Ureter (tissue), 1 donor: ENCODE results near the gene ZNF705A. TPM values are rescaled to one million over a fixed set of nuclear protein-coding genes. Genes with fewer than 3 reads are reported as not detected.
A peak's percentile ranks its signal among the peaks of the same experiment; 100 is the strongest.
"Not testable (repeated sequence)": the region's sequence is repeated elsewhere in the genome, so short reads cannot be mapped to it uniquely, and the experiment has no call there.

ENCODE experiments used
- DNase-seq: peaks from one replicate; pipeline ENCODE4 v3.0.0-alpha.2; 2020; ENCODE audit warnings: low spot score
- total RNA-seq: library from RNA; stranded (reverse); gene quantifications from one replicate; pipeline ENCODE4 v1.2.4, GENCODE V29; 2023
- donor health status: DM: yes; HTN: yes; CAD: no.

Gene ZNF705A
- not detected for total RNA-seq

DNA sequence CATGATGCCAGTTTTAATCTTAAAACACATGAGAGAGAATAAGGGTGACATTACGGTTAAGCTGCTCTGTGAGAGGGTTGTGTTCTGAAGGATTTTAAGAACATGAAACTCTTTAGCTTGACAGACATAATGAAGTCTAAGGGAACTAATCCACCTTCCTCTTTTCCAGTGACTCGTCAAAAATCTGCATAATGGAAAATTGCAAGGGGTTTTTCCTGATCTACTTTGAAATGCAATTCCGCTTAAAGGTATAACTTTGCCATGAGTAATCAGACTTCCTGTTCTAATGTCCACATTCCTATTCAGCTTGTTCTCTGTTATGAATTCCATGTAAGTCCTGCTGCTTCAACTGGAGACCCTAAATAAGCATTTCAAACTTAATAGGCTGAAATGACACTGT, at the start of gene ZNF705A:
ZNF705A (plus strand) TSS at position 171 of the 400 bp plus-strand sequence. CDS start 15,611 bp downstream, outside the sequence.
- DNase-seq: no peak

DNA sequence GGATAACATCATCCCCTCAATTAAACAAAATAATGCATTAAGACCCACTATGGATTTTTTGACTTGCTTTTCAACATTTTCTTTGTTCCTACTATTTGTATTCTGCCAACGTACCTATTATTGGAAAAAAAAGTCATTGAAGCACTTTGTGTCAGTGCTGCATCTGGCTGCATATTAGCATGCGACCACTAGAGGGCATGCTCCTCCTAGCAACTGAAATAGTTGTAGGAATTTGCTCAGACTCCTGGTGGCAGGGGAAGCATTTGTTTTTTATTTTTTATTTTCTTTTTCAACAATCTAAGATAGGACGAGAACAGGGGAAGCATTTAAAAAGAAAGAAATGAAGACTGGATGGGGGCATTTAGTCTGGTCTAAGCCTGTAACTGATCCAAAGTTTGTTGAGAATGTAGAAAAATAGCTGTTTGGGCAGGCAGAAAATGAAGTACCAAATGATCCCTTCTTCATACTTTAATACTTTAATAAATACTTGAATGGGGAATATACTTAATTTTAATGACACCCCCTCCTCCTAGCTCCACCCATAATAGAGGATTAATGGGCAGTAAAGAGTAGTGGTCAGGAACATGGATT, 47.9 kb upstream of the ZNF705A start:
- peak; percentile 78 for DNase-seq

DNA sequence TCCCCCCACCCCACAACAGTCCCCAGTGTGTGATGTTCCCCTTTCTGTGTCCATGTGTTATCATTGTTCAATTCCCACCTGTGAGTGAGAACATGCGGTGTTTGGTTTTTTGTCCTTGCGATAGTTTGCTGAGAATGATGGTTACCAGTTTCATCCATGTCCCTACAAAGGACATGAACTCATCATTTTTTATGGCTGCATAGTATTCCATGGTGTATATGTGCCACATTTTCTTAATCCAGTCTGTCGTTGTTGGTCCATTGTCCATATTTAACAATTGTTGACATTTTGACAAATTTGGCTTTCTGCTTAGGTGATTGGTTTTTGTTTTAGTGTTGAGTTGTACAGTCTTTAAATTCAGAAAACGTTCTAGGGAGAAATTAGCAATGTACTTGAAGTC, 43.7 kb upstream of the ZNF705A start:
- DNase-seq: not testable (repeated sequence)

DNA sequence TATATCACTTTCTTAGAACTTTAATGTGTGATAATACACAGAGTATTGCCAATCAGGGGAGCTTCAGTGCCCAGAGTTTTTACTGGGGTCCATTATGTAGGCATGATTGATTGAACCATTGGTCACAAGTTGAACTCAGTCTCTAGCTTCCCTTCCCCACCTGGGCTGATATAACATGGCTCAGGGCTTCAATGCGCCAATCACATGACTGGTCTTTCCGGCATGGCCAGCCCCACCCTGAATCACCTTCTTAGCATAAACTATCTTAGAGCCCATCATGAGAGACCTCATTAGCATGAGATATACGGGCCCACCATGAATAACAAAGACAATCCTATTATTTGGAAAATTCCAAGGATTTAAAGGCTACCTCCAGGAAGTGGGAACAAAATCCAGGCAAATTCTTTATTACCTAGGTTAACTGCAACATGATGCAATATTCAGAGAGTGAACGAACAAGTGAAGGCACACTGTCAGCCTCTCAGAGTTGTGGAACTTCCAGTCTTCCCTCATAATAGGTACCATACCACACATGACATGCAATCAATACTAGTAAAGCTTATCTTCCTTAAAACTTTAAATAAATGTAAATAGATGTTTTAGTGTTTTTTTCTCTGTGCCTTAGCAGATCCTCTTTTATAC, 36.6 kb upstream of the ZNF705A start:
- DNase-seq: no peak

DNA sequence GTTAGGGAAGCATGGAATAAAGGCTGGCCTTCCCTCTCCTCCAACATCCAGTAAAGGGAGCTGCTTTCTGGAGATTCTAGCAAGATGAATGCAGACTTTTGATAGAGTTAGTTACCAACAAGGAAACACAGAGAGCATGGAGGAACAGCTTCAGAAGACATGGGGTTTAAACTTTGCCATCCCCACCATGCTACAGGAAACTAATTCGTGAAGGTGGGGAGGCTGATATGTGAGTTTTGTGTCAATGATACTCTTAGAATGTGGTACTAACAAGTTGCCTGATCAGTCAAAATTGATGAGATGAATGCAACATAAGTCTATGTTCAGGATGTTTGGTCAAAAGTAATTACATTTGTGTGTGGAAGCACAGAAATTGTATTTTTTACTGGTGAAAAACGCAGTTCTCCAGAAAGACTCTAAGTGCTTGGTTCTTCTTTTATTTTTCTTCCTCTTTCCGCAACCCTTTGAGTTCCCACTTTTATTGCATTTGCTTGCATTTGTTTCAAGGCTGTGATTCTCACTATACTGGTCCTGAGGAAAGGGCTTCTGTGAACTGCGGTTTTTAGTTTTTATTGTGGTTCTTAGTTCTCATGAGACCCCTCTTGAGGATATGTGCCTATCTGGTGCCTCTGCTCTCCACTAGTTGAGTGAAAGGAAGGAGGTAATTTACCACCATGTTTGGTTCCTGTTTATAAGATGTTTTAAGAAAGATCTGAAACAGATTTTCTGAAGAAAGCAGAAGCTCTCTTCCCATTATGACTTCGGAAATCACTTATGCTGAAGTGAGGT, 33.5 kb upstream of the ZNF705A start, which contains the start of gene CLEC4A:
CLEC4A (plus strand) TSS at position 494 of the 789 bp plus-strand sequence; CDS start at position 756, 262 bp downstream.
- no peak for DNase-seq

DNA sequence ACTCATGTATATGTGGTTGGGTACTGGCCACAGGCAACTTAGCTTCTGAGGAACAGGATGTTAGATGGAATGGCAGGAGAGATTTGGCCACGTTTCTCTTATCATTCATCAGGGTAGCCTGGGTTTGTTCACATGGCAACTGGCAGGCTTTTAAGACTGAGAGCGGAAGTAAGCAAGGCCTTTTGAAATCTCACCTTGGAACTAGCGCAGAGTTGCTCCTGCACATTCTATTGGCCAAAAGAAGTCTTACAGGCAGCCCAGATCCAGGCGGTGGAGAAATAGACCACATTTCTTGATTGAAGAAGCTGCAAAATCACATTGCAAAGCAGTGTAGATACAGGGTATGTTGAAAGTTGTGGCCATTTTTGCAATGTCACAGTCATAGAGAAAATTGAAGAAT, 29.7 kb upstream of the ZNF705A start:
- DNase-seq: no peak

DNA sequence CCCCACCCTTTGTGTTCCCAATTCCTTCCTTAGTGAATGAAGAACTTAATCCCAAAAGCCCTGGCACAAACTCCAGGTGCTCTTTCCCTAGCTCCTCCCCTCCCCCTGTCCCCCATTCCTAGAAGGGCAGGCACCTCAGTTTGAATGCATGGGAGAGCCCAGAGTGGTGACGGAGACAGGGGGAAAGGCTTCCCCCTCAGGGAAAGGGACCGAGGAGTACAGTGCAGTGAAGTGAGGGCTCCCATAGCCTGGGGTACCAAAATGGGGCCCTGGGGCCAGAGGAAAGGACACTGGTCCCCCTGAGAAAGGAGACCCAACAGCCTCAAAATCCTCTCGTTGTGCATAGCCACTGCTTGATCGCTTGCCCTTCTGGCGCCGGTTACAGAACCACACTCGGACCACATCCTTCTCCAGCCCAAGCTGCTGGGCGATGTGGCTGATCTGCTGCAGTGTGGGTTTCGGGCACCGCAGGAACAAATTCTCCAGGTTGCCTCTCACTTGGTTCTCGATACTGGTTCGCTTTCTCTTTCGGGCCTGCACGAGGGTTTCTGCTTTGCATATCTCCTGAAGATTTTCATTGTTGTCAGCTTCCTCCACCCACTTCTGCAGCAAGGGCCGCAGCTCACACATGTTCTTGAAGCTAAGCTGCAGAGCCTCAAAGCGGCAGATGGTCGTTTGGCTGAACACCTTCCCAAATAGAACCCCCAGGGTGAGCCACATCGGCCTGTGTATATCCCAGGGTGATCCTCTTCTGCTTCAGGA, 23.0 kb upstream of the ZNF705A start:
- not testable (repeated sequence) for DNase-seq

DNA sequence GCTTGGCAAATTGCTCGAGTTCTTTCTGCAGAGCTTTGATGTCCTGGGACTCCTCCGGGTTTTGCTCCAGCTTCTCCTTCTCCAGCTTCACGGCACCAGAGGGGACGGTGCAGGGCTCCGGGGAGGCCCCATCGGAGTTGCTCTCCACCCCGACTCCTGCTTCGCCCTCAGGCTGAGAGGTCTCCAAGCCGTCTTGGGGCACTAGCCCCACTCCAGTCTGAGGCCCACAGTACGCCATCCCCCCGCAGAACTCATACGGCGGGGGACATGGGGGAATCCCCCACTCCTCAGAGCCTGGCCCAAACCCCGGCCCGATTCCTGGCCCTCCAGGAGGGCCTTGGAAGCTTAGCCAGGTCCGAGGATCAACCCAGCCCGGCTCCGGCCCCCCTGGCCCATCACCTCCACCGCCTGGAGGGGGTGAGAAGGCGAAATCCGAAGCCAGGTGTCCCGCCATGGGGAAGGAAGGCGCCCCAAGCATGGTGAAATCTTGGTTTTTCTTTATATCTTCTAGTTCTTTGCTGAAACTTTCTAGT, 22.4 kb upstream of the ZNF705A start:
- not testable (repeated sequence) for DNase-seq

DNA sequence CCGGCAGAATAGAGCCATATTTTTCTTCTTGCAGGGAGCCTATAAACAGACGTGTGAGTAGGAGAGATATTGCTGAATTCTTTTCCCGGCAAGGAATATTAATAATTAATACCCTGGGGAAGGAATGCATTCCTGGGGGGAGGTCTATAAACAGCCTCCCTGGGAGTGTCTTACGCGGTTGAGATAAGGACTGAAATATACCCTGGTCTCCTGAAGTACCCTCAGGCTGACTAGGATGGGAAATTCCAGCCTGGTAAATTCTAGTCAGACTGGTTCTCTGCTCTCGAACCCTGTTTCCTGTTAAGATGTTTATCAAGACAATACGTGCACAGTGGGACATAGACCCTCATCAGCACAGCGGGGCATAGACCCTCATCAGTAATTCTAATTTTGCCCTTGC, 15.2 kb upstream of the ZNF705A start:
- DNase-seq: not testable (repeated sequence)

DNA sequence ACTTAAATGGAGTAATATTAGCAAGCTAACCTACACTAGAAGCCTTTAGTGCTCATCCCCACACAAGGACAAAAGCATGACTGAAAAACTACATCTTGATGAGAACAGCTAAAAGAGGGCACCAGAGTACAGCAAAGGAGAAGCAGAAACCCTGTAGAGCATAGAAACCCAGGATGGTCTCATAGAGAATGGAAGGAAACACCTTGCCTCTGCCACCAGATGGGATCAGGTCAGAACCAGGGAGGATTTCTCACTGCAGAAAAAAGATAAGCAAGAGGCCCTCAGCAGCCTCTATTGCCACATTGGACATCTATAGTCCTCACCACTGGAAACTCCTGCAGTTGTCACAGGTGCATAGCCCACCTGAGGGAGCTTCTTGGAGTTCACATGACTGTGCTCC, 13.6 kb upstream of the ZNF705A start:
- DNase-seq: no peak

DNA sequence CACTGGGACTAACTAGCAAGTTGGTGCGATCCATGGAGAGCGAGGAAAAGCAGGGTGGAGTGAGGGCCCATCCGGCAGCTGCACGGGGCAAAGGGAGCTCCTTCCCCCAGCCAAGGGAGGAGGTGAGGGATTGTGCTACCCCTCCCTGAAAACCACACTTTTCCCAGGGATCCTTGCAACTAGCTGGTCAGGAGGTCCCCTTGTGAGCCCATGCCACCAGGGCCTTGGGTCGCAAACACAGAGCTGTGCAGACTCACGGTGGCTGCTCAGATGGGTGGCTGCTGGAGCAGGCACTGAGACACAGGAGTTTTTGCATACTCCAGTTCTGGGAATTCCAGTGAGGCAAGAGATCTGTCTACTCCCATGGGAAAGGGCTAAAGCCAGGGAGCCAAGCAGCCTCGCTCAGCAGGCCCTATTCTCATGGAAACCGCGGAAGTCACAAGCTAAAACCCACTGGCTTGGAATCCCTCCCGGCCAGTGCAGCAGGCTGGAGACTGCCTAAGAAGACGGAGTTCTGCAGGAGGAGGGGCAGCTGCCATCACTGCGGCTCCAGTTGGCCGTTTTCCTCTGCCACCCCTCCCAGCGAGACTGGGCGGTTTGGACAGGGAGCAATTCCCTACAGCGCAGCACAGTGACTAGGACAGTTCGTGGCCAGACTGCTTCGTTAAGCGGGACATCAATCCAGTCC, 10.9 kb upstream of the ZNF705A start:
- DNase-seq: peak; percentile 46

DNA sequence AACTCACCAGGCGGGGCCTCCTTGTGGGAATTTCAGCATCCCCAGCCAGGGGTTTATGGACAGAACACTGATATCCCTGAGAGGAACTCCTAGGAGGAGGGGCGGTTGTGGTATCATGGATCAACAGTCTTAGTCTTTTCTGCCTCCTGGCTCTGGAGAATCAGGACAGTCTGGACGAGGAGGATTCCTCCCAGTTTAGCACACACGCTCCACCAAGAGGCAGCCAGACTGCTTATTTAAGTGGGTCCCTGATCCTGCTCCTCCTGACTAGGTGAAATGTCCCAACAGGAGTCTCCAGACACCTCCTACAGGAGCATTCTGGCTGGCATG, 10.4 kb upstream of the ZNF705A start:
- DNase-seq: no peak

DNA sequence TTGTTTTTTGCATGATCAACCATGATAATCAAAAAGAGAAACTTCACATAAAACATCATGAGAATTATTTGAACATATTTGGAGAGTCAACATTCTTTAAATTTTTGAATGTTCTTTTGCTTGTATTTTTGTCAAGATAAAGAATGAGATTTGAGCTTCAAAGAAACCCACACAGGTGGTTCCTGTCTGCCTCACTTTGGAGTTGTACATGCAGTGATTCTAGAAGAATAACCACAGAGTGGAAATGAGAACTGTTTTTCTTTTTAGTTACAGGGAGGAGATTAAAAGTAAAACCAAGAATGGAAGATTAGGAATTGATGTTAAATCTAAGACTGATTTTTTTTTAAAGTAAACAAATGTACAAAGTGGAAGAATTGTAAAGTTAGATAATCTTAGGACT, 2.3 kb upstream of the ZNF705A start:
- DNase-seq: no peak

DNA sequence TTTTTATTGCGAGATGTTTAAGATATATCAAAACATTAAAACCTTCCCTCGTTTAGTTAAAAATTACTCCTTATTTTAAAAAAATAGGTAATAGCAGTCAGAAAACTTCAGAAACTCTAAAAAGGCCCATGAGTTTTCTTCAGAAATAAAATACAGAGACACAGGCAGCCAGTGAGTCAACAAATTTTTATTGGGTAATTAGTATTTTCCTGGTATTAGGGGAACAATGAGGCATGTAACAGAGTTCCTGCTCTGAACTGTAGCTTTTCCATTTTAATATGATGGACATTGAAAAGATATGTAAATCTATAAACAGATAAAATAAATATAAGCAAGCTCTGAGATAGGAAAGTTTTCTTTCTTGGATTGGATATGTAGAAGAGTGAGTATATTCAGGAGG, 399 bp upstream of the ZNF705A start:
- no peak for DNase-seq

DNA sequence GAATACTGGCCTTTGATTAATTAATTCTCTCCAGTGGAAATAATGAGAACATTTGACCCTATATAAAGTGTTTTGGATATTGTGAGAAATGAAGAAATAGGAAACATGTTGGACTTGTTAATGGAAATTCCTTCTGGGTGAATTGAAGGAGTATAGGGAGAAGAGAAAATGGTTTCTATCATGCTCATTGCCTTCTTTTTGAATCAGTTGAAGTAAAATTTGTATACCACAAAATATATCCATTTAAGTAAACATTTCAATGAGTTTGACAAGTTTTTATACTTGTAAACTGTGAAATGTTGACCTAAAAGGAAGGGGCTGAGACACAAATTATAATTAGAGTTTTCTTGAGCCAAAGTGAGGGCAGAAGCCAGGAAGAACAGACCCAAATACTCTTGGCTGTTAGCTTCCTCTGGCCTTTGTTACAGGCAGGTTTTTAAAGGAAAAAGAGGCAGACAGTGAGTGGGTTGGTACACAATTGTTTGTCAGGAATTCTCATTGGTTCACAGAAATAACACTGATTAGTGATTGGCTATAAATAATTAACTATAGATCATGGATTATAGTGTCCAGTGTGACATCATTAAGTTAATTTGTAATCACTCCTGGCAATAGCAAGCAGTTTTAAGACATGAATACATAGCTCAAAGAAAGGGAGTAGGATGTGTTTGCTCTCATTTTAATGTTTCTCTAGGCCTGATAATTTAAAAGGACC, 826 bp downstream of the ZNF705A start:
- no peak for DNase-seq

DNA sequence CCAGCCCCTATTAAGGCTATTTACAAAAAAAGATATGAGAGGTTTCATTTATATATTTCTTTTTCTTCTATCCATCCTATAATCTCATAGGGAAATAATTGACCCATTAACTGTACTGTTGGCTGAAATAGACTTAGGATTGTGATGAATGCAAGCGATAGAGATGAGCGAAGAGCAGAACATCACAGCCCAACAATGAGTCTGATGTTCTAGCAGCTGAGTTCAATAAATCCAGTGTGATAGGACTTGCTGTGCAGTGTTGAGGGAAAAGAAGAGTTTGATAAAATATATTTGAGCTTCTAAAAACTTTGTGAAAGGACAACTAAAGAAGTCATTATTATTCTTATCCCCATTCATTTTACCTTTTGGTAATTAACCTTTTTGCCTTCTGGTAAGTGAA, 16.1 kb downstream of the ZNF705A start:
- not testable (repeated sequence) for DNase-seq

DNA sequence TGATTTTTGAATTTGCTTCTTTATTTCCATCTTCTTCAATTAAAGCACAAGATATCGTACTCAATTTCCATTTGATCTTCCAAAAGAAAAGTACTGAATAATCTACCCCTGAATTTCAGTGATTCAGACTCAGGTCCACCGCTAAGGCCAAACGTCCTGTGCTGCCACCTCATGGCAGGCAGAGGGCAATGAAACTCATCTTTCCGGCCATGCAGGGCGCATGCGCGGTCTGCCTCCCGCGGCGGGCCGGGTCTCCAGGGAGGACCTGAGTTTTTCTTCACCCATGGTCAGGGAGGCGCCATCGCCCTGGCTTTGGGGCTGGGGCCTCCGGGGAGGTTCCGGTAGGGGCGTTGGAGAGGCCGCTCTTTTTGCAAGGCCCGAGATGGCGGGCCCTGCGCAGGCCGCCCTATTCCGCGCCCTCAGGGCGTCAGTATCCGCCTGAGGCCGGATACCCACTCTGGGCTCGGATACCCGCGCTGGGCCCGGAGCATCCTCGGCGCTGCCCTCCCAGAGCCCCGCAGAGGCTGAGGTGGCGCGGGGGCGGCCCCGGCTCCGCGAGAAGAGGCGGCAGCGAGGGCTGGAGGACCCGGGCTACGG, 23.3 kb downstream of the ZNF705A start:
- peak; percentile 80 for DNase-seq

DNA sequence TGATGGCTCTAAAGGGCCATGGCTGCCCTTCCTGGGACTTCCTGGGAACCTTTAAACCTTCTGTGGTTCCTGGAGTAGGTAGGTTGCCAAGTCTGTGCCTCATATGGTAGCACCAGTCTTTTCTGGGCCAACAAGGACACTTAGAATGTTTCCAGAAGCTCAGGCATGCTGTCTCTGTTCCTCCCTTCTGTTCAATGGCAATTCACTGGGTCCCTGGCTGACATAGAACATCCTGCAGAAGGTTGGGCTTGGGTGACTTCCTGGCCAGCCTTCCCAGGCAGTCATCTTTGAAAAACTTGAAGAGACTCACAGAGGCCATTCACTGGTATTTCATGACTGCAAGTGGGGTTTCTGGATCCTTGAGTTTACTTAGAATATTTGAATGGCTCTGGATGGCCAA, 24.5 kb downstream of the ZNF705A start:
- DNase-seq: not testable (repeated sequence)

DNA sequence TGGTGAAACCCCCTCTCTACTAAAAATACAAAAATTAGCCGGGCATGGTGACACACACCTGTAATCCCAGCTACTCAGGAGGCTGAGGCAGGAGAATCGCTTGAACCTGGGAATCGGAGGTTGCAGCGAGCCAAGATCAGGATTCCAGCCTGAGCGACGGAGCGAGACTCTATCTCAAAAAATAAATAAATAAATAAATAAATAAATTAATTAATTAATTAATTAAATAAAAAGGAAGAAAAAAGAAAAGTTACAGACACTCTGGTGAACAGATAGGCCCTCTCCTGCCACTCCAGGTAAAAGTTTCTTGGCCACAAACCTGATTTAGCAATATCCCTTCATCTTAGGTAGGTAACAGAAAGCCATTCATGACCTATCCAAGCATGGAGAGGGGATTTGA, 26.1 kb downstream of the ZNF705A start:
- DNase-seq: not testable (repeated sequence)

DNA sequence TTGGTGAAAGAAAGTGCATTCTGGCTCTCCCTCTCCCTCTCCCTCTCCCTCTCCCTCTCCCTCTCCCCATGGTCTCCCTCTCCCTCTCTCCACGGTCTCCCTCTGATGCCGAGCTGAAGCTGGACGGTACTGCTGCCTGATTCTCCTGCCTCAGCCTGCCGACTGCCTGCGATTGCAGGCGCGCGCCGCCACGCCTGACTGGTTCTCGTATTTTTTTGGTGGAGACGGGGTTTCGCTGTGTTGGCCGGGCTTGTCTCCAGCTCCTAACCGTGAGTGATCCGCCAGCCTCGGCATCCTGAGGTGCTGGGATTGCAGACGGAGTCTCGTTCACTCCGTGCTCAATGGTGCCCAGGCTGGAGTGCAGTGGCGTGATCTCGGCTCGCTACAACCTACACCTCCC, 26.5 kb downstream of the ZNF705A start:
- DNase-seq: not testable (repeated sequence)
